Activated CD8-positive, alpha-beta memory T cell treated with anti-CD3 and anti-CD28 coated beads, Interleukin-2, amount 50 U/mL, for 4 hours (primary cell): ENCODE measurements around the gene PRM2.

Source experiments
- DNase-seq: peaks from one replicate; pipeline ENCODE4 v3.0.0-alpha.2; 2020

The PRM2 gene

GRCh38 chr16:11242658-11243057 lies 33.6 kb downstream of the PRM2 start:
- no peak for DNase-seq

- DNase-seq: no peak
Measured at GRCh38 chr16:11241480-11242204, 34.6 kb downstream of the PRM2 start.

- no peak for DNase-seq
Measured at GRCh38 chr16:11240636-11241473, 35.4 kb downstream of the PRM2 start.

GRCh38 chr16:11239644-11240632 lies 36.3 kb downstream of the PRM2 start:
- no peak for DNase-seq

GRCh38 chr16:11238272-11239202 lies 37.7 kb downstream of the PRM2 start:
- no peak for DNase-seq

- DNase-seq: no peak
Measured at GRCh38 chr16:11236461-11237254, 39.6 kb downstream of the PRM2 start.

- DNase-seq: no peak
Measured at GRCh38 chr16:11235703-11235991, 40.6 kb downstream of the PRM2 start.

GRCh38 chr16:11234884-11235702 lies 41.2 kb downstream of the PRM2 start:
- no peak for DNase-seq

- peak; percentile 75 for DNase-seq
Measured at GRCh38 chr16:11233727-11234376, 42.4 kb downstream of the PRM2 start.

GRCh38 chr16:11232852-11233726 lies 43.2 kb downstream of the PRM2 start:
- DNase-seq: peak; percentile 84

- no peak for DNase-seq
Measured at GRCh38 chr16:11232302-11232851, 43.9 kb downstream of the PRM2 start.

GRCh38 chr16:11231367-11231970 lies 44.8 kb downstream of the PRM2 start:
- DNase-seq: no peak

- no peak for DNase-seq
Measured at GRCh38 chr16:11229906-11230305, 46.4 kb downstream of the PRM2 start.

GRCh38 chr16:11229432-11229831 lies 46.8 kb downstream of the PRM2 start:
- DNase-seq: no peak

- DNase-seq: no peak
Measured at GRCh38 chr16:11225677-11226549, 50.4 kb downstream of the PRM2 start.
